BE2C (cell line): ENCODE data around the gene GJA4.

Experiments
- DNase-seq: peaks from one replicate; pipeline ENCODE4 v3.0.0-alpha.2; 2020
- H3K27me3 ChIP-seq: fragments of 250-450 bp; sonication (Bioruptor Pico); 2 replicates; pipeline ENCODE4 v1.5.1; 2020; ENCODE audit warnings: mild to moderate bottlenecking
- H3K36me3 ChIP-seq: fragments of 250-450 bp; sonication (Bioruptor Pico); 2 replicates; pipeline ENCODE4 v1.5.1; 2020; ENCODE audit warnings: mild to moderate bottlenecking
- H3K4me1 ChIP-seq: fragments of 250-450 bp; sonication (Bioruptor Pico); 2 replicates; pipeline ENCODE4 v1.5.1; 2020
- H3K4me3 ChIP-seq: 2 replicates; pipeline ENCODE4 v1.5.1; 2011; ENCODE audit warnings: low read depth, low read length
- H3K9me3 ChIP-seq: fragments of 250-450 bp; sonication (Bioruptor Pico); 2 replicates; pipeline ENCODE4 v1.5.1; 2020
- TF ChIP-seq, protein P1 (sequence below): IDR thresholded peaks from 2 replicates; pipeline ENCODE4 v1.5.1; 2012; ENCODE audit warnings: mild to moderate bottlenecking, low read depth, low read length

GJA4 gene

DNA sequence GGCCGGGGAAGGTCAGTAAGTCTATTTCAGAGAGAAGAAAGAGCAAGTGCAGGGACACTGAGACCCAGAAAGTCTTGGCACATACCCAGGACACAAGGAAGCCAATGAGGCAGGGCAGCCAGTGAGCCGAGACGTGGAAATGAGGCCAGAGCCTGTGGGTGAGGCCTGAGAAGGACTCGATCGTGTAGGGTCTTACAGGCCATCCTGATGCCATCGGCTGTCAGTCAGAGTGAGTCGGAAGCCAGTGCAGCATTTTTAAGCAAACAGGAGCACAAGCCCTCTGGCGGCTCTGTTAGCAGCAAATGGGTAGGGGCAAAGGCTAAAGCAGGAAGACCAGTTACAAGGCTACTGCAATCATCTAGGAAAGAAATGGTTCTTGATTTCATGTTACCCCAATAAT is 17.8 kb upstream of the GJA4 start:
- DNase-seq: no peak
- Histone ChIP-seq H3K27me3 (no peaks in the 10 kb centered on the region), H3K4me1 (no peaks in the 10 kb centered on the region), H3K9me3 (no peaks in the 10 kb centered on the region), H3K4me3 (no peak overlapping the region), H3K36me3 (no peaks in the 10 kb centered on the region)
- TF ChIP-seq, protein P1, sequence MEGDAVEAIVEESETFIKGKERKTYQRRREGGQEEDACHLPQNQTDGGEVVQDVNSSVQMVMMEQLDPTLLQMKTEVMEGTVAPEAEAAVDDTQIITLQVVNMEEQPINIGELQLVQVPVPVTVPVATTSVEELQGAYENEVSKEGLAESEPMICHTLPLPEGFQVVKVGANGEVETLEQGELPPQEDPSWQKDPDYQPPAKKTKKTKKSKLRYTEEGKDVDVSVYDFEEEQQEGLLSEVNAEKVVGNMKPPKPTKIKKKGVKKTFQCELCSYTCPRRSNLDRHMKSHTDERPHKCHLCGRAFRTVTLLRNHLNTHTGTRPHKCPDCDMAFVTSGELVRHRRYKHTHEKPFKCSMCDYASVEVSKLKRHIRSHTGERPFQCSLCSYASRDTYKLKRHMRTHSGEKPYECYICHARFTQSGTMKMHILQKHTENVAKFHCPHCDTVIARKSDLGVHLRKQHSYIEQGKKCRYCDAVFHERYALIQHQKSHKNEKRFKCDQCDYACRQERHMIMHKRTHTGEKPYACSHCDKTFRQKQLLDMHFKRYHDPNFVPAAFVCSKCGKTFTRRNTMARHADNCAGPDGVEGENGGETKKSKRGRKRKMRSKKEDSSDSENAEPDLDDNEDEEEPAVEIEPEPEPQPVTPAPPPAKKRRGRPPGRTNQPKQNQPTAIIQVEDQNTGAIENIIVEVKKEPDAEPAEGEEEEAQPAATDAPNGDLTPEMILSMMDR: no peak

DNA sequence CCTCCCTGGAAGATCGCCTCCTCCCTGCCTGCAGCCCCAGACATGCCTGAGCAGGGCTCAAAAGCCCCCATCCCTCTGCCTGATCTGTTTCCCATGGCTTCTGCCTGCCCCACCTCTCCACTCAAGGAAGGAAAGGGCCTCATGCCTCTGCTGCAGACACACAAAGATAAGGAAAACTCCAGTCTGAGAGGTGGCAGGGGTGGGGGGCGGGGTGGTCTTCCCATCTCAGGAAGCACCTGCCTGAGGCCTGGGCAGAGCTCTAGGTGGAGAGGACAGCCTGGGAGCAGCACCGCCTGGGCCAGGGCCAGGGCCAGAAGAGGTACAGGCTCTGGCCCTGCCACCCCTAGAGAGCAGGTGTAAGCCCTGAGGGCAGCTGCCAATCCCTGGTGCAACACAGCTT is 15.9 kb upstream of the GJA4 start:
- no peak overlapping the region for H3K4me3 ChIP-seq
- no peaks in the 10 kb centered on the region for H3K9me3 ChIP-seq
- H3K4me1 ChIP-seq: no peaks in the 10 kb centered on the region
- DNase-seq: no peak
- no peaks in the 10 kb centered on the region for H3K36me3 ChIP-seq
- TF ChIP-seq, protein P1: no peak
- H3K27me3 ChIP-seq: peaks cover 11% of the 10 kb centered on the region

DNA sequence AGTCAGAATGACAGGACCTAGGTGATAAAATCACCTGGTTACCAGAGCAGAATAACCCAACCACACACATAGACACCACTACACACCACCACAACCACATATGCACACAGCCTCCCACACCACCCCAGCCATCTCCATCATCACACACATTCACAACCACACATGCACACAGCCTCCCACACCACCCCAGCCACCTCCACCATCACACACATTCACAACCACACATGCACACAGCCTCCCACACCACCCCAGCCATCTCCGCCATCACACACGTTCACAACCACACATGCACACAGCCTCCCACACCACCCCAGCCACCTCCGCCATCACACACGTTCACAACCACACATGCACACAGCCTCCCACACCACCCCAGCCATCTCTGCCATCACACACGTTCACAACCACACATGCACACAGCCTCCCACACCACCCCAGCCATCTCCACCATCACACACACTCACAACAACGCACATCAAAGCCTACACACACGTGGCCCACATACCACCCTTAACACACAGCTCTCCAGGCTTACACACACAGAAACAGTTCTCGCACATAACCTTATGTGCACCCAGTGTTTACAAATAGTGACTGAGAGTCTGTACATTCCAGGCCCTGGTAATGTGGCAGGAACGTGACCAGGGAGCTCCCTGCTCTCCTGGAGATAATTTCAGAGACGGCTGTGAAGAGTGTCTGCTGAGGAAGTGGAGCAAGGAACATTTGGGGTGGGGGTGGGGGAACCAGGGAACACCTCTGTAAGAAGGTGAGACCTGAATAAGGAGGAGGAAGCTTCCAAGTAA is 15.1 kb upstream of the GJA4 start:
- TF ChIP-seq, protein P1: no peak
- Histone ChIP-seq H3K9me3 (no peaks in the 10 kb centered on the region), H3K36me3 (no peaks in the 10 kb centered on the region), H3K27me3 (peaks cover 16% of the 10 kb centered on the region), H3K4me1 (no peaks in the 10 kb centered on the region), H3K4me3 (no peak overlapping the region)
- no peak for DNase-seq

DNA sequence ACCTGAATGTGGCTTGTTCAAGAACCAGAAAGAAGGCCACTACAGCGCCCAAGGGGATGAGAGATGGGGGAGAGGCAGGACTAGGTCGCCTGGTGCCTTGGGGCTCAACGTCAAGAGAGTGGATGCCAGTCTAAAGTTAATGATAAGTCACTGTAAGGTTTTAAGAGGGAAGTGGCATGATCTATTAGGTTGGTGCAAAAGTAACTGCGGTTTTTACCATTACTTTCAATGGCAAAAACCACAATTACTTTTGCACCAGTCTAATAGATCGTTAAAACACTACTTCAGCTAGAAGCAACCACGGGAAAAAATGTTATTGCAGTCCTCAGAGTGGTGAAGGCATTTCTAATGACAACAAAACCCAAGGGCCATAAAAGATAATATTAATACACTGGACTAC is 14.4 kb upstream of the GJA4 start:
- peaks cover 16% of the 10 kb centered on the region for H3K27me3 ChIP-seq
- H3K36me3 ChIP-seq: no peaks in the 10 kb centered on the region
- DNase-seq: no peak
- no peaks in the 10 kb centered on the region for H3K4me1 ChIP-seq
- no peaks in the 10 kb centered on the region for H3K9me3 ChIP-seq
- TF ChIP-seq, protein P1: no peak
- H3K4me3 ChIP-seq: no peak overlapping the region

GRCh38 chr1:34779005-34779404 is 13.8 kb upstream of the GJA4 start:
- DNase-seq: no peak

DNA sequence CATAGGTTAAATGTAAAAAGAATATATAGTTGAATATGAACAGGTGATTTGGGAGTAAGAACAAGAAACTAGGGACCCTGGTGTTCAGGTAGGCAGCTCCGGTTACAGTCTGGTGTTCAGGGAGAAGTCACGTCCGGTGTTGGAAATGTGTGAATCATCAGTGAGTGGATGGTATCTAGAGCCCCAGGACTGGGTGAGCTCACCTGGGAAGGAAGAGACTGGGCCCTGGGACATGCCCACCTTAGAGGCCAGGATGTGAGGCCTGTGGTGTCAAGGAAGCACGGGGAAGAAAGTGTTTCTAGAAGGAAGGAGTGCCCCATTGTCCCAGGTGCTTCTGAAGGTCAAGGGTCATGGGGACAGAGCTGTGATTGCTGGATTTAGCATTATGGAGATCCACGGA is 13.3 kb upstream of the GJA4 start:
- Histone ChIP-seq H3K4me3 (no peak overlapping the region), H3K4me1 (no peaks in the 10 kb centered on the region), H3K27me3 (peaks cover 16% of the 10 kb centered on the region), H3K9me3 (no peaks in the 10 kb centered on the region), H3K36me3 (no peaks in the 10 kb centered on the region)
- TF ChIP-seq, protein P1: no peak
- DNase-seq: no peak

More at GRCh38 chr1:34779005-34779404, 13.8 kb upstream of the GJA4 start:
- no peaks in the 10 kb centered on the region for H3K4me1 ChIP-seq
- no peak overlapping the region for H3K4me3 ChIP-seq
- H3K27me3 ChIP-seq: peaks cover 16% of the 10 kb centered on the region
- H3K36me3 ChIP-seq: no peaks in the 10 kb centered on the region
- H3K9me3 ChIP-seq: no peaks in the 10 kb centered on the region
- TF ChIP-seq, protein P1: no peak
